ENCODE data around the gene AUTS2.

AUTS2 gene

GRCh38 chr7:70635633-70636032 is 1037.4 kb downstream of the AUTS2 start:
- no peak for DNase-seq (ENCODE audit: low spot score)
- TF ChIP-seq, protein P1, sequence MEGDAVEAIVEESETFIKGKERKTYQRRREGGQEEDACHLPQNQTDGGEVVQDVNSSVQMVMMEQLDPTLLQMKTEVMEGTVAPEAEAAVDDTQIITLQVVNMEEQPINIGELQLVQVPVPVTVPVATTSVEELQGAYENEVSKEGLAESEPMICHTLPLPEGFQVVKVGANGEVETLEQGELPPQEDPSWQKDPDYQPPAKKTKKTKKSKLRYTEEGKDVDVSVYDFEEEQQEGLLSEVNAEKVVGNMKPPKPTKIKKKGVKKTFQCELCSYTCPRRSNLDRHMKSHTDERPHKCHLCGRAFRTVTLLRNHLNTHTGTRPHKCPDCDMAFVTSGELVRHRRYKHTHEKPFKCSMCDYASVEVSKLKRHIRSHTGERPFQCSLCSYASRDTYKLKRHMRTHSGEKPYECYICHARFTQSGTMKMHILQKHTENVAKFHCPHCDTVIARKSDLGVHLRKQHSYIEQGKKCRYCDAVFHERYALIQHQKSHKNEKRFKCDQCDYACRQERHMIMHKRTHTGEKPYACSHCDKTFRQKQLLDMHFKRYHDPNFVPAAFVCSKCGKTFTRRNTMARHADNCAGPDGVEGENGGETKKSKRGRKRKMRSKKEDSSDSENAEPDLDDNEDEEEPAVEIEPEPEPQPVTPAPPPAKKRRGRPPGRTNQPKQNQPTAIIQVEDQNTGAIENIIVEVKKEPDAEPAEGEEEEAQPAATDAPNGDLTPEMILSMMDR (IDR thresholded peaks at IDR 0.05; ENCODE audit: extremely low read depth, missing control alignments) = no peak

- no peak for DNase-seq (ENCODE audit: low spot score)
- TF ChIP-seq, protein P1 (IDR thresholded peaks at IDR 0.05; ENCODE audit: extremely low read depth, missing control alignments) = no peak
These were observed 1037.9 kb downstream of the AUTS2 start for GRCh38 chr7:70636169-70636568.

- no peak for DNase-seq (ENCODE audit: low spot score)
- TF ChIP-seq, protein P1 (IDR thresholded peaks at IDR 0.05; ENCODE audit: extremely low read depth, missing control alignments) = no peak
These were observed 1039.5 kb downstream of the AUTS2 start for GRCh38 chr7:70637726-70638125.

DNA sequence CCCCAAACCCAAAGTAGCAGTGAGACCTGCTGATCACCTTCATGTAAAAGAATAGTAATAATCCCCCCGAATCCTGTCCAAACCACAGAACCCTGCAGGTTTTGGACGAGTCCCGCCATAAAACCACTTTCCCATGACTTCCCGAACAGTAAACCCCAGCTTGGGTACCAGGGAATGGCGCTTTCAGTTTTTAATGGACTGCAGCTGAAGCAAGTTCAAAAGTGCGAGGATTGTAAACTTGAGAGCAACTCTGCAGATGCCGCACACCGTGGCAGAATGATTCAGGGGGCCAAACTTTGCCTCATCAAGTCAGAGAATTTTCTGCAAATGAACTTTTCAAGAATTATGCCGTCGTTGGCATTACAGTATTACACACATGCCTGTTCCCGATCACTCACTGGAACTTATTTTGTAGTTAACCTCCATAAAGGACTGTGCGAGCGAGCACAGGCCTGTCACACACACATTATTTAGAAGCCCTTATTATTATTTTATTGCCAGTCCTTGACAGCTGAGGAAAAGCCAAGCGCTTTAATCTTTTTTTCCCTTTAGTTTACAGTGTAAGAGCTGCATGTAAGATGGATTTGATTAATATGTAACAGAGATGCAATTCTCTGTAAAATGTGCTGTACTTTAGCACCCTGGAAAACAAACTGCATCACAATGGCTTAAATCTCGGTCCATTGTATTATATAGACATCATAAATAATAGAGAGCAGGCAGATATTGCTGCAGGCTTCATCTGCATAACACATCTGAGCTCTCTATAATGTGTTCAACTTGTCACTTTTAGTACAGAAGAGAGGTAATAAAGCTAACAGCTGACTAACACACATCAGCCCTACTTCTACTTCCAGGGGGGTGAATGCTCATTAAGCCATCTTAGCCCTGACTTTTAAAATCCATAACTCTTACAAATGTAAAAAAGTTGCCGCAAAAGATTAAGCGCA is 1040.2 kb downstream of the AUTS2 start:
- TF ChIP-seq, protein P1 (IDR thresholded peaks at IDR 0.05; ENCODE audit: extremely low read depth, missing control alignments) = no peak
- no peak for DNase-seq (ENCODE audit: low spot score)

- no peak for DNase-seq (ENCODE audit: low spot score)
These were observed 1042.1 kb downstream of the AUTS2 start for GRCh38 chr7:70640266-70640833.

DNA sequence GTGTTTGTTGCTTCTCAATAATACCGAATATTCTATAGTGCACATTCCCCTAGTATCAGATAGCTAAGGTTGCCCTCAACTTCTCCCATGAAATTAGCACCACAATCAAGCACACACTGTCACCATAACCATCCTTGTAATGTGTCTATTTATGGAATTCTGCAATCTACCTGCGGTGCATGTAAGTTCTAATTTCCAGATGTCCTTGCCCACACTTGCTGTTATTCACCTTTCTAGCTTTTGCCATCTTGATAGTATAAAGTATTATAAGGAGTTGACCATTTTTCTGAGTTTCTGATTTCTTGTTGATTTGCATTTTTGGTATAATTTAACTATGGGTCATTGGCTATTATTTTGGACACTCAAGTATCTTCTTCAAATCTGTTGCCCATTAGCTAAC is 1043.6 kb downstream of the AUTS2 start:
- no peak for DNase-seq (ENCODE audit: low spot score)
- TF ChIP-seq, protein P1 (IDR thresholded peaks at IDR 0.05; ENCODE audit: extremely low read depth, missing control alignments) = no peak

More at GRCh38 chr7:70640266-70640833, 1042.1 kb downstream of the AUTS2 start:
- TF ChIP-seq, protein P1 (IDR thresholded peaks at IDR 0.05; ENCODE audit: extremely low read depth, missing control alignments) = no peak

DNA sequence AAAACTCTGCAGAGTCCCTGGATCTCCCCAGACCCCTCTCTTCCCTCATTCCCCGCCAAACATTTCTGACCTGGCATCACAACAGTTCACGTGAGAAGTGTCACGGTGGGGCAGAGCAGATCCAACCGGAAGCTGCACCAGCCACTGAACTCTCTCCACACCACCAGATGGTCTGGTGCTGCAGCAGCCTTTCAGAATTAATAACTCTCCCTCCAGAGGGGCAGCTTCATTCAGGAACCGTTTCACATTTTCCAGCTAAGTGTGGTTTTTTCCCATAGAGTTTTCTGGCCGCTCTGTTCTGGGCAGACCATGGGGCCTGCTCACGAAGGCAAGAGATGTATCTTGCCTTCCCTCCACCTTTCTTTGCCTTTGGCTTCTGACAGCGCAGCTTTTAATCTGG is 1047.0 kb downstream of the AUTS2 start:
- TF ChIP-seq, protein P1 (IDR thresholded peaks at IDR 0.05; ENCODE audit: extremely low read depth, missing control alignments) = no peak
- DNase-seq (ENCODE audit: low spot score) = no peak
